ENCODE measurements around the gene CHMP1A. TPM values are rescaled to one million over a fixed set of nuclear protein-coding genes. Genes with fewer than 3 reads are reported as not detected.

CHMP1A gene
- total RNA-seq, 1 experiment from 2014 or later = 159 TPM

DNA sequence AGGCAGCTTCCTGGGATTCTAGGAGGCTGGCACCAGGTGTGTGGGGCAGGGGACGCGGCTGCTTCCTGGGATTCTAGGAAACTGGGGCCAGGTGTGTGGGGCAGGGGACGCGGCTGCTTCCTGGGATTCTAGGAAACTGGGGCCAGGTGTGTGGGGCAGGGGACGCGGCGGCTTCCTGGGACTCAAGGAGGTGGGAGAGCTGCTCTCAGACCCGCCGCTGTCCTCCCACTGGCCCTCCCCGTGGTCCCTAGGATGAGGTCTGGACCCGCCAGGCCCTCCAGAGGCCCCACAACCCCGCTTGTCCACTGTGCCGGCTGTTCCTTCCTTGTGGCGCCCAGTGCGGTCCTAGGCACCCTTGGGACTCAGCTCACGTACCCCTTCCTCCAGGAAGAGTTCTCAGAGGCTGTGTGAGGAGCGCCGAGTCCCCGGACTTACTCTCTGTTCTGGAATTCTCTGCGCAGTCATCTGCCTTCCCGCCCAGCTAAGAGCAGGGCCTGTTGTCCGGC, 43.5 kb downstream of the CHMP1A start:
- peaks cover 32% of the 10 kb centered on the region for H3K4me1 ChIP-seq
- no peaks in the 10 kb centered on the region for H3K36me3 Mint-ChIP-seq (ENCODE audit: insufficient read depth, unreplicated experiment)
- no peaks in the 10 kb centered on the region for H3K9me3 Mint-ChIP-seq (ENCODE audit: unreplicated experiment)
- ChIA-PET POLR2A (no interaction called here), CTCF (interaction anchor here (1.5 to 1.6 kb wide), 2 partner anchors 14 to 28 kb away, joined by 5 read pairs; no protein-coding TSS in a partner anchor)
- H3K4me3 Mint-ChIP-seq (ENCODE audit: unreplicated experiment) = no peak overlapping the region
- no peaks in the 10 kb centered on the region; the same call in 1 of the 2 replicates for H3K9me3 ChIP-seq
- BruUV-seq (replicated peaks) = no TSS peak
- H3K27ac Mint-ChIP-seq (ENCODE audit: unreplicated experiment) = no peak overlapping the region
- H3K27me3 Mint-ChIP-seq (ENCODE audit: insufficient read depth, unreplicated experiment) = no peaks in the 10 kb centered on the region
- TF ChIP-seq, protein P1, sequence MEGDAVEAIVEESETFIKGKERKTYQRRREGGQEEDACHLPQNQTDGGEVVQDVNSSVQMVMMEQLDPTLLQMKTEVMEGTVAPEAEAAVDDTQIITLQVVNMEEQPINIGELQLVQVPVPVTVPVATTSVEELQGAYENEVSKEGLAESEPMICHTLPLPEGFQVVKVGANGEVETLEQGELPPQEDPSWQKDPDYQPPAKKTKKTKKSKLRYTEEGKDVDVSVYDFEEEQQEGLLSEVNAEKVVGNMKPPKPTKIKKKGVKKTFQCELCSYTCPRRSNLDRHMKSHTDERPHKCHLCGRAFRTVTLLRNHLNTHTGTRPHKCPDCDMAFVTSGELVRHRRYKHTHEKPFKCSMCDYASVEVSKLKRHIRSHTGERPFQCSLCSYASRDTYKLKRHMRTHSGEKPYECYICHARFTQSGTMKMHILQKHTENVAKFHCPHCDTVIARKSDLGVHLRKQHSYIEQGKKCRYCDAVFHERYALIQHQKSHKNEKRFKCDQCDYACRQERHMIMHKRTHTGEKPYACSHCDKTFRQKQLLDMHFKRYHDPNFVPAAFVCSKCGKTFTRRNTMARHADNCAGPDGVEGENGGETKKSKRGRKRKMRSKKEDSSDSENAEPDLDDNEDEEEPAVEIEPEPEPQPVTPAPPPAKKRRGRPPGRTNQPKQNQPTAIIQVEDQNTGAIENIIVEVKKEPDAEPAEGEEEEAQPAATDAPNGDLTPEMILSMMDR (IDR thresholded peaks at IDR 0.05; ENCODE audit: insufficient read depth in 1 of 2, low read depth in 1 of 2, low read length in 1 of 2, severe bottlenecking in 1 of 2, unreplicated experiment in 1 of 2) = no peak
- H3K4me1 Mint-ChIP-seq (ENCODE audit: low read depth, unreplicated experiment) = peaks cover 33% of the 10 kb centered on the region
- intact Hi-C loops (cut with micrococcal nuclease; ENCODE audit: unreplicated experiment) = no loop called here
- no peak overlapping the region for H3K4me3 ChIP-seq (ENCODE audit: low read depth, low read length)
- no peaks in the 10 kb centered on the region for H3K27me3 ChIP-seq (replicated peaks; ENCODE audit: control insufficient read depth, insufficient read depth, low read length)
- H3K36me3 ChIP-seq (ENCODE audit: control insufficient read depth, insufficient read depth, low read length) = no peaks in the 10 kb centered on the region
- DNase-seq = no peak

DNA sequence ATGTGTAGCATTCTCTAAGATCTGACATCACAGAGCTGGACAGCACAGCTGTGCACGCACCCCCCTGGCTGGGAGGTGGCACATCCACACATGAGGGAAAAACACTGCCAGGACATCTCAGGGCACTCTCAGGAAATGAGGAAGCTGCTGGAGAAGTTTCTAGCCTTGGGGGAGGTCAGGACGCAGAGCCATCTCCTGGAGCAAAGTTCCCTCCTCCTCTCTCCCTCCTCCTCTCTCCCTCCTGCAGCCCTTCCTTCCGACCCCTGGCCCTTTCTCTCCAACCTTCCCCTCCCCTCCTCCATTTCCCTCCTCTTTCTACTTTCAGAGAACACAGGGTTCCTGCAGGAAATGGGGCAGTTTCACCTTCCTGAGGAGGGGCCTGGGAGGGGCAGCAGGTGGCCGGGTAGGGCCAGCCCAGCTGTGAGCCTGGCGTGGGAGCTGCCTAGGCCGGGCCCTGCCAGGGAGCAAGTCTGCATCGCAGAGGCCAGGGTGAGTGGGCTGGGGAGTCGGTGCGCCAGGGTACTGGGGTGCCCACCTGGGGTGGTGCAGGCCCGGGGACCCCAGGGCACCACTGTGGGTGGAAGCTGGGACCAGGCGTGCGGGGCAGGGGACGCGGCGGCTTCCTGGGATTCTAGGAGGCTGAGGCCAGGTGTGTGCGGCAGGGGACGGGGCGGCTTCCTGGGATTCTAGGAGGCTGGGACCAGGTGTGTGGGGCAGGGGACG, 44.1 kb downstream of the CHMP1A start, which contains the start of gene DPEP1:
DPEP1 (plus strand) TSS at position 412 of the 723 bp plus-strand sequence. CDS start 16,769 bp downstream, outside the sequence.
- TF ChIP-seq, protein P1 (IDR thresholded peaks at IDR 0.05; ENCODE audit: insufficient read depth in 1 of 2, low read depth in 1 of 2, low read length in 1 of 2, severe bottlenecking in 1 of 2, unreplicated experiment in 1 of 2) = no peak
- DNase-seq = no peak
- CTCF ChIA-PET = no interaction called here
- H3K27ac Mint-ChIP-seq (ENCODE audit: unreplicated experiment) = no peak within 1 kb of the TSS
- no peaks in the 10 kb centered on the region for H3K36me3 Mint-ChIP-seq (ENCODE audit: insufficient read depth, unreplicated experiment)
- no peaks in the 10 kb centered on the region for H3K9me3 Mint-ChIP-seq (ENCODE audit: unreplicated experiment)
- no peak within 1 kb of the TSS for H3K4me3 Mint-ChIP-seq (ENCODE audit: unreplicated experiment)
- no TSS peak for BruUV-seq (replicated peaks)
- H3K4me1 ChIP-seq = peaks cover 38% of the 10 kb centered on the region
- H3K9me3 ChIP-seq = no peaks in the 10 kb centered on the region; the same call in 1 of the 2 replicates
- intact Hi-C loops (cut with micrococcal nuclease; ENCODE audit: unreplicated experiment) = no loop called here
- H3K36me3 ChIP-seq (ENCODE audit: control insufficient read depth, insufficient read depth, low read length) = no peaks in the 10 kb centered on the region
- POLR2A ChIA-PET = no interaction called here
- H3K4me1 Mint-ChIP-seq (ENCODE audit: low read depth, unreplicated experiment) = peaks cover 33% of the 10 kb centered on the region
- no peak within 1 kb of the TSS for H3K4me3 ChIP-seq (ENCODE audit: low read depth, low read length)
- no peaks in the 10 kb centered on the region for H3K27me3 Mint-ChIP-seq (ENCODE audit: insufficient read depth, unreplicated experiment)
- no peaks in the 10 kb centered on the region for H3K27me3 ChIP-seq (replicated peaks; ENCODE audit: control insufficient read depth, insufficient read depth, low read length)

DNA sequence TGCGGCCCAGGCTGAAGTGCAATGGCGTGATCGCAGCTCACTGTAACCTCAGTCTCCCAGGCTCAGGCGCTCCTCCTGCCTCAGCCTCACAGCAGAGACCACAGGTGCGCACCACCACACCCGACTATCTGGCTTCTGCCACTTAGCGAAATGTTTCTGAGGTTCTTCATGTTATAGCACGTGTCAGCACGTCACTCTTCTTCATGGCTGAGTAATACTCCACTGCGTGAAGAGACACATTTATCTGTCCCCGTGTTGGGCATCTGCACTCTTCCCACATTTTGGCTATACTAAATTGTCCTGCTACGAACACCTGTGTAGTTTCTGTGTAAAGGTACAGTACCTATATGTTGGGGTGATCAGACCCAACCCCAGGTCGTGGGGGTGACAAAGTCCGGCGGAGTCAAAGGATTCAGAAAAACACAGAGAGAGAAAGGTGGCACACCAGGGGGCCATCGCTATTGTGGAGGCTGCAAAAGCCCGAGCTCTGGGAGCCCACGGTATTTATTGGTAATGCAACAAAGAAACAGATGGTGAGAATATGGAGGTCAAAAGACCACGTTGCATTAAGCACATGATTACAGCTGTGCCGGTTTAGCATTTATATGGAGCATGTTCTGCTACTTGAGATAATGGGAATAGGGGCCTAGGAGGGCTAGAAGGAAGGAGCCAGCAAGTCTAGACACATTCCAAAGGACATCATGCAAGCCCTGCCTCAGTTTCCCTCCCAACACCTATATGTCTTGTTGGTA, 44.9 kb downstream of the CHMP1A start:
- POLR2A ChIA-PET = no interaction called here
- TF ChIP-seq, protein P1 (IDR thresholded peaks at IDR 0.05; ENCODE audit: insufficient read depth in 1 of 2, low read depth in 1 of 2, low read length in 1 of 2, severe bottlenecking in 1 of 2, unreplicated experiment in 1 of 2) = no peak
- Mint-ChIP-seq H3K27me3 (ENCODE audit: insufficient read depth, unreplicated experiment) (no peaks in the 10 kb centered on the region), H3K36me3 (ENCODE audit: insufficient read depth, unreplicated experiment) (no peaks in the 10 kb centered on the region), H3K27ac (ENCODE audit: unreplicated experiment) (no peak overlapping the region), H3K9me3 (ENCODE audit: unreplicated experiment) (no peaks in the 10 kb centered on the region), H3K4me3 (ENCODE audit: unreplicated experiment) (no peak overlapping the region), H3K4me1 (ENCODE audit: low read depth, unreplicated experiment) (peaks cover 33% of the 10 kb centered on the region)
- H3K27me3 ChIP-seq (replicated peaks; ENCODE audit: control insufficient read depth, insufficient read depth, low read length) = no peaks in the 10 kb centered on the region
- H3K36me3 ChIP-seq (ENCODE audit: control insufficient read depth, insufficient read depth, low read length) = no peaks in the 10 kb centered on the region
- no peaks in the 10 kb centered on the region; the same call in 1 of the 2 replicates for H3K9me3 ChIP-seq
- DNase-seq = no peak
- intact Hi-C loops (cut with micrococcal nuclease; ENCODE audit: unreplicated experiment) = no loop called here
- CTCF ChIA-PET = interaction anchor here (0.7 kb wide), 1 partner anchor 20 kb away, joined by 4 read pairs; no protein-coding TSS in a partner anchor
- H3K4me3 ChIP-seq (ENCODE audit: low read depth, low read length) = no peak overlapping the region
- peaks cover 44% of the 10 kb centered on the region for H3K4me1 ChIP-seq
- no TSS peak for BruUV-seq (replicated peaks)

Data from Caco-2 (cell line).